ENCODE results near the gene SLC25A25. TPM values are rescaled to one million over a fixed set of nuclear protein-coding genes. Genes with fewer than 3 reads are reported as not detected.

The SLC25A25 gene
- total and polyA plus RNA-seq, 9 of the 15 experiments (the other 6 are each of a cell fraction or from before 2014, with no cell fraction given): 0.07 to 35.9 (median 23.2) TPM

- no peak for TF ChIP-seq USF1 (CRISPR knock-in tag; IDR thresholded peaks at IDR 0.05)
- TF ChIP-seq ZNF197 (CRISPR knock-in tag; IDR thresholded peaks at IDR 0.05; ENCODE audit: low read depth): 0 out of 2 replicates have a peak, but pooled peaks have one; percentile 40
- TF ChIP-seq ID3 (CRISPR knock-in tag; IDR thresholded peaks at IDR 0.05): no peak
- no peak for TF ChIP-seq ID3 (tag; IDR thresholded peaks at IDR 0.05)
- TF ChIP-seq NFE2L1 (tag; IDR thresholded peaks at IDR 0.05; ENCODE audit: borderline replicate concordance, low read depth): peak; percentile 84
- TF ChIP-seq IRF2 (CRISPR knock-in tag; IDR thresholded peaks at IDR 0.05): no peak
- no peak for TF ChIP-seq ZBTB2 (IDR thresholded peaks at IDR 0.05)
- TF ChIP-seq PREB (CRISPR knock-in tag; IDR thresholded peaks at IDR 0.05): no peak
- TF ChIP-seq EP300 (IDR thresholded peaks at IDR 0.05; ENCODE audit: low read length): peak; percentile 62
- TF ChIP-seq SUPT5H (IDR thresholded peaks at IDR 0.05): no peak
- TF ChIP-seq GABPA (tag; conservative IDR thresholded peaks at IDR 0.05; ENCODE audit: low read depth): no peak
- TF ChIP-seq ZNF696 (CRISPR knock-in tag; conservative IDR thresholded peaks at IDR 0.05): no peak
- no peak for TF ChIP-seq ZBTB1 (CRISPR knock-in tag; IDR thresholded peaks at IDR 0.05; ENCODE audit: borderline replicate concordance, low read depth)
- TF ChIP-seq HDAC6 (IDR thresholded peaks at IDR 0.05; ENCODE audit: low read depth, low read length): no peak
- TF ChIP-seq ARNT (IDR thresholded peaks at IDR 0.05): no peak
- no peak for TF ChIP-seq CREM (IDR thresholded peaks at IDR 0.05; ENCODE audit: low read depth)
- no peak for TF ChIP-seq FOXK2 (conservative IDR thresholded peaks at IDR 0.05 in 1 of 2, IDR thresholded peaks at IDR 0.05 in 1 of 2; ENCODE audit: low read depth in 2 of 2)
- 0 out of 2 replicates have a peak, but pooled peaks have one; percentile 32 for TF ChIP-seq TRIM28 (IDR thresholded peaks at IDR 0.05)
- no peak for TF ChIP-seq U2AF1 (optimal IDR thresholded peaks at IDR 0.05; ENCODE audit: low read depth, low read length)
- no peak for TF ChIP-seq NR4A1 (CRISPR knock-in tag; IDR thresholded peaks at IDR 0.05)
- 0 out of 2 replicates have a peak, but pooled peaks have one; percentile 31 for TF ChIP-seq NR4A1 (tag; IDR thresholded peaks at IDR 0.05)
- TF ChIP-seq ZNF316 (IDR thresholded peaks at IDR 0.05): peak; percentile 96
- TF ChIP-seq SMARCA5 (IDR thresholded peaks at IDR 0.05): no peak
- TF ChIP-seq JUND (IDR thresholded peaks at IDR 0.05; ENCODE audit: borderline replicate concordance, low read depth, low read length): peak; percentile 68
- TF ChIP-seq JUND (tag; IDR thresholded peaks at IDR 0.05; ENCODE audit: borderline replicate concordance, low read depth, low read length): peak; percentile 78; the same call in 2 of the 3 replicates
- TF ChIP-seq TAL1 (IDR thresholded peaks at IDR 0.05): no peak
- TF ChIP-seq RAD51 (IDR thresholded peaks at IDR 0.05; ENCODE audit: borderline replicate concordance, low read depth): no peak
These were observed 14.1 kb downstream of the SLC25A25 start (continued) for GRCh38 chr9:128082151-128082550.
